ENCODE results near the gene SMR3A. TPM values are rescaled to one million over a fixed set of nuclear protein-coding genes. Genes with fewer than 3 reads are reported as not detected.

The SMR3A gene
- total RNA-seq, 1 donor from 2014 or later, result not detected

Other genes with a start within 250 kb of the SMR3A start
- not detected for gene PRR27, start 206.5 kb upstream of the SMR3A start, total RNA-seq
- gene ODAM, start 165.0 kb upstream of the SMR3A start, total RNA-seq, result not detected
- gene FDCSP, start 134.6 kb upstream of the SMR3A start, total RNA-seq, result not detected
- gene CSN3, start 118.2 kb upstream of the SMR3A start, total RNA-seq, result not detected
- not detected for gene CABS1, start 25.8 kb upstream of the SMR3A start, total RNA-seq
- not detected for gene SMR3B, start 22.4 kb downstream of the SMR3A start, total RNA-seq
- gene OPRPN, start 37.2 kb downstream of the SMR3A start, total RNA-seq, result not detected
- gene MUC7, start 111.4 kb downstream of the SMR3A start, total RNA-seq, result not detected
- gene AMTN, start 157.8 kb downstream of the SMR3A start, total RNA-seq, result not detected
- not detected for gene AMBN, start 231.5 kb downstream of the SMR3A start, total RNA-seq